RWPE2 (cell line): ENCODE measurements around the gene TUFT1.

Source experiments
- ATAC-seq: fragments of 200-7000 bp; cut with Tn5 transposase; 3 replicates; pipeline ENCODE4 v1.9.1; 2021; ENCODE audit warnings: low read depth
- DNase-seq: peaks from one replicate; pipeline ENCODE4 v3.0.0-alpha.2; 2020; ENCODE audit warnings: low spot score
- H3K27ac ChIP-seq: fragments of 450-650 bp; 2 replicates; pipeline ENCODE4 v1.5.1; 2017; ENCODE audit warnings: mild to moderate bottlenecking; ENCODE audit not compliant: poor library complexity, severe bottlenecking
- H3K27me3 ChIP-seq: fragments of 250-450 bp; sonication (Bioruptor Pico); 2 replicates; pipeline ENCODE4 v1.5.1; 2021; ENCODE audit warnings: mild to moderate bottlenecking, moderate library complexity; ENCODE audit not compliant: insufficient read depth, poor library complexity, severe bottlenecking
- H3K36me3 ChIP-seq: fragments of 250-450 bp; sonication (Bioruptor Pico); 2 replicates; pipeline ENCODE4 v1.5.1; 2020; ENCODE audit warnings: low read depth, mild to moderate bottlenecking, moderate library complexity
- H3K4me1 ChIP-seq: fragments of 250-450 bp; sonication (Bioruptor Pico); 2 replicates; pipeline ENCODE4 v1.5.1; 2021; ENCODE audit warnings: mild to moderate bottlenecking, moderate library complexity; ENCODE audit not compliant: insufficient read depth, poor library complexity, severe bottlenecking
- H3K4me3 ChIP-seq: fragments of 250-450 bp; sonication (Bioruptor Pico); 2 replicates; pipeline ENCODE4 v1.5.1; 2021; ENCODE audit warnings: mild to moderate bottlenecking, moderate library complexity; ENCODE audit not compliant: severe bottlenecking
- H3K9me3 ChIP-seq: fragments of 250-450 bp; sonication (Bioruptor Pico); 2 replicates; pipeline ENCODE4 v1.5.1; 2021; ENCODE audit warnings: mild to moderate bottlenecking, moderate library complexity; ENCODE audit not compliant: severe bottlenecking
- CTCF ChIP-seq: fragments of 450-650 bp; IDR thresholded peaks from one replicate; pipeline ENCODE4 v1.5.1; 2017; ENCODE audit warnings: mild to moderate bottlenecking, moderate library complexity; ENCODE audit not compliant: poor library complexity, severe bottlenecking

Gene TUFT1

GRCh38 chr1:151540982-151541377 is 871 bp downstream of the TUFT1 start:
- H3K4me3 ChIP-seq = peak overlapping the region; percentile 80
- DNase-seq = no peak
- peak overlapping the region; percentile 99 for H3K27ac ChIP-seq
- peaks cover 53% of the 10 kb centered on the region for H3K36me3 ChIP-seq
- no peak for ATAC-seq
- peaks cover 38% of the 10 kb centered on the region for H3K4me1 ChIP-seq
- no peaks in the 10 kb centered on the region for H3K9me3 ChIP-seq
- no peak for TF ChIP-seq CTCF
- H3K27me3 ChIP-seq = no peaks in the 10 kb centered on the region

GRCh38 chr1:151541752-151542151 is 1.6 kb downstream of the TUFT1 start:
- no peak for DNase-seq
- peaks cover 42% of the 10 kb centered on the region for H3K4me1 ChIP-seq
- peaks cover 53% of the 10 kb centered on the region for H3K36me3 ChIP-seq
- H3K4me3 ChIP-seq = peak overlapping the region; percentile 80
- no peak for ATAC-seq
- no peaks in the 10 kb centered on the region for H3K27me3 ChIP-seq
- no peak for TF ChIP-seq CTCF
- no peaks in the 10 kb centered on the region for H3K9me3 ChIP-seq
- H3K27ac ChIP-seq = peak overlapping the region; percentile 99

- Histone ChIP-seq H3K9me3 (no peaks in the 10 kb centered on the region), H3K4me3 (peak overlapping the region; percentile 80), H3K36me3 (peaks cover 47% of the 10 kb centered on the region), H3K4me1 (peaks cover 39% of the 10 kb centered on the region), H3K27ac (peak overlapping the region; percentile 99), H3K27me3 (no peaks in the 10 kb centered on the region)
- peak; percentile 16 for ATAC-seq
- no peak for DNase-seq
- no peak for TF ChIP-seq CTCF
These were observed 2.6 kb downstream of the TUFT1 start for GRCh38 chr1:151542710-151543129.

- Histone ChIP-seq H3K27ac (peak overlapping the region; percentile 99), H3K27me3 (no peaks in the 10 kb centered on the region), H3K4me1 (peaks cover 56% of the 10 kb centered on the region), H3K9me3 (no peaks in the 10 kb centered on the region), H3K36me3 (peaks cover 61% of the 10 kb centered on the region), H3K4me3 (no peak overlapping the region)
- no peak for TF ChIP-seq CTCF
- ATAC-seq = no peak
- DNase-seq = no peak
These were observed 5.4 kb downstream of the TUFT1 start for GRCh38 chr1:151545542-151545941.

GRCh38 chr1:151546011-151546925 is 6.2 kb downstream of the TUFT1 start:
- H3K9me3 ChIP-seq = no peaks in the 10 kb centered on the region
- ATAC-seq = no peak
- no peak for TF ChIP-seq CTCF
- H3K4me1 ChIP-seq = peaks cover 64% of the 10 kb centered on the region
- H3K4me3 ChIP-seq = no peak overlapping the region
- no peak for DNase-seq
- peak overlapping the region; percentile 99 for H3K27ac ChIP-seq
- H3K27me3 ChIP-seq = no peaks in the 10 kb centered on the region
- peaks cover 67% of the 10 kb centered on the region for H3K36me3 ChIP-seq
